ENCODE data around the gene ZBTB17.
"Not testable (repeated sequence)": the region's sequence is repeated elsewhere in the genome, so short reads cannot be mapped to it uniquely, and the experiment has no call there.

The ZBTB17 gene

GRCh38 chr1:15899266-15899665, 76.6 kb downstream of the ZBTB17 start:
- no peak for DNase-seq (ENCODE audit: low read depth in 3 of 3, low spot score in 1 of 3)

GRCh38 chr1:15896841-15897610, 78.9 kb downstream of the ZBTB17 start:
- not testable (repeated sequence) for DNase-seq (ENCODE audit: low read depth in 3 of 3, low spot score in 1 of 3)

- DNase-seq (ENCODE audit: low read depth in 3 of 3, low spot score in 1 of 3): no peak
These were observed 80.7 kb downstream of the ZBTB17 start for GRCh38 chr1:15895233-15895632.

DNA sequence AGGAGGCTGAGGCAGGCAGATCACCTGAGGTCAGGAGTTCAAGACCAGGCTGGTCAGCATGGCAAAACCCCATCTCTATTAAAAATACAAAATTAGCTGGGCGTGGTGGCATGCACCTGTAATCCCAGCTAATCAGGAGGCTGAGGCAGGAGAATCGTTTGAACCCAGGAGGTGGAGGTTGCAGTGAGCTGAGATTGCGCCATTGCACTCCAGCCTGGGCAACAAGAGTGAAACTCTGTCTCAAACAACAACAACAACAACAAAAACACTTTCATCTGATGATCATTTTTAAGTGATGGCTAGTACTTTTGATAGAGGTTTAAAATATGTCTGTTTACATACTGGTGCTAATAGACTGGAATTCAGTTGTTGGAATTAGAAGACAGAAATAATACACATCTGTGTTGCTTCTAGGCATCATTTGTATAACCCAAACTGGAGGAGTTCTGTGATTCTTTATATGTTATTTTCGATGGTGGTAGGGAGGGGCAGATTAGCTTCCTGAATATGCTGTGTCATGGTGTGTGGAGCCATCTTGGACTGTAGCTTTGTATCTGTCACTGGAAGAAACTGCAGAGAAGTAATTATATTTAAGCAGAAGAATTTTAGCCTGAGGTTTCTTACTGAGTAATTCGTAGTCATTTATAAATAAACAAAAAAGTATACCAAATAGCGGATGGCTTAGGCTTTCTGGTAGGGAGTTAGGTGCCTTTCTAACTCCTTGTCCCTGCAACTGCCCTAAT, 82.9 kb downstream of the ZBTB17 start:
- DNase-seq (ENCODE audit: low read depth in 3 of 3, low spot score in 1 of 3): not testable (repeated sequence)
